GM12891 (cell line): ENCODE measurements around the gene NRG2.
A peak's percentile ranks its signal among the peaks of the same experiment; 100 is the strongest.

Experiments
- POLR2A ChIP-seq: IDR thresholded peaks from 2 replicates; pipeline ENCODE4 v1.6.1; 2011; ENCODE audit warnings: low read depth, low read length, control low read depth
- POLR2AphosphoS5 ChIP-seq: IDR thresholded peaks from 2 replicates; pipeline ENCODE4 v1.6.1; 2011; ENCODE audit warnings: low read depth, low read length, control low read depth
- POU2F2 ChIP-seq: IDR thresholded peaks from 2 replicates; pipeline ENCODE4 v1.6.1; 2011; ENCODE audit warnings: low read depth, mild to moderate bottlenecking, control low read depth, low read length, moderate library complexity
- SPI1 ChIP-seq: IDR thresholded peaks from 2 replicates; pipeline ENCODE4 v1.6.1; 2011; ENCODE audit warnings: low read depth, low read length, control low read depth
- TAF1 ChIP-seq: IDR thresholded peaks from 2 replicates; pipeline ENCODE4 v1.6.1; 2011; ENCODE audit warnings: low read depth, low read length, control low read depth

- no peak for TF ChIP-seq TAF1
- TF ChIP-seq POLR2A = no peak
- no peak for TF ChIP-seq POLR2AphosphoS5
- peak; percentile 70 for TF ChIP-seq SPI1
- TF ChIP-seq POU2F2 = no peak
Measured at GRCh38 chr5:139962445-139962844, 80.7 kb downstream of the NRG2 start.
